HG03175 (cell line): ENCODE data around the gene KCNJ6.
"Not testable (repeated sequence)": the region's sequence is repeated elsewhere in the genome, so short reads cannot be mapped to it uniquely, and the experiment has no call there.

Experiments
- ATAC-seq: cut with Tn5 transposase; IDR thresholded peaks from one replicate; pipeline ENCODE4 v1.9.1; 2021; ENCODE audit warnings: mild to moderate bottlenecking, moderate library complexity; ENCODE audit not compliant: unreplicated experiment

Gene KCNJ6

DNA sequence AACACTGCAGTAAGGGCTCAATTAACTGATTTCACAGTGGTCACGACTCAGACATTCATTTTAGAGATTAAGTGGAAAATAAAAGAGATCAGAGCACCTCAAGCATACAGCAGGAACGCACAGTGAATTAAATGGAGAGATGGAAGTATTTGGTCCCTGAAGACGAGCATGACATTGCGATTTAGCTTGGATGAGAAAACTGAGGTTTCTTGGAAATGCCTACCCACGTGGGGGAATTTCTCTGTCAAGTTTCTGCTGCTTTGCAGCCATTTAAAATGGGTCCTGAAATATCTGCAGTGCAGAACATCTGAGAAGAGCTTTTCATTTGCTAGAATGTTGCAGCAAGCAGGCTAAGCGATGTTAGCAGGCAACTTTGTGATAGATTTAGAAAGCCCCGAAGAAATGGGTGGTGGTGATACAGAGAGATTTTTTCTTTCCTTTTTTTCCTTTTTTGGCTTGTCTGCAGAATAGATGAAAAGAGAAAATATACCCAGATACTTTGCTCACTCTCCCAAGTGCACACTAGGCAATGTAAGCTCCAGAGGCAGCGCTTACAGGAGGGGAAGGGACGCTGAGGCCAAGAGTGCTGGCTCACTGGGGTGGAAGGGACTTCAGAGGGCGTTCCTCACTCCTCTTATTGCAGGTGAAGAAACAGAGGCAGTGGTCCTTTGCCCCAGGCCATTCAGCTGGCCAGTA is 258.0 kb downstream of the KCNJ6 start:
- ATAC-seq, result no peak

DNA sequence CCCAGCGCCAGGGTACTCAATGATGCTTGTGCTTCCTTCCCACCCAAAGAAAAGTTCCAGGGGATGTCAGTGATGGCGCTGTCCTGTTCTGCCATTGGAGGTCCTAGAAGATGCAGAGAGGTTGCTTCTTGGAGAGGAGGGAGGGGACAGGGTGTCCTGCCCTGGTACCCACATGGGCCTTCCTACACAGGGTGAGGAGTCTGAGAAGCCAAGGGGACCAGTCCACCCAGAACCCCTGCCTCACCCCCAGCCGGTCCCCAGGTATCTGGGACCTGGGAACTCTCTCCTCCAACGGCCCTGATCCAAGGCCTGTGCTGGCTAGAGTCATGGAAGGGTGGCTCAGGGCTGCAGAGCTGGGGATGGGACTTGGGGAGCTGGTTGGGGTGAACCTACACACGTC is 259.4 kb downstream of the KCNJ6 start:
- no peak for ATAC-seq

DNA sequence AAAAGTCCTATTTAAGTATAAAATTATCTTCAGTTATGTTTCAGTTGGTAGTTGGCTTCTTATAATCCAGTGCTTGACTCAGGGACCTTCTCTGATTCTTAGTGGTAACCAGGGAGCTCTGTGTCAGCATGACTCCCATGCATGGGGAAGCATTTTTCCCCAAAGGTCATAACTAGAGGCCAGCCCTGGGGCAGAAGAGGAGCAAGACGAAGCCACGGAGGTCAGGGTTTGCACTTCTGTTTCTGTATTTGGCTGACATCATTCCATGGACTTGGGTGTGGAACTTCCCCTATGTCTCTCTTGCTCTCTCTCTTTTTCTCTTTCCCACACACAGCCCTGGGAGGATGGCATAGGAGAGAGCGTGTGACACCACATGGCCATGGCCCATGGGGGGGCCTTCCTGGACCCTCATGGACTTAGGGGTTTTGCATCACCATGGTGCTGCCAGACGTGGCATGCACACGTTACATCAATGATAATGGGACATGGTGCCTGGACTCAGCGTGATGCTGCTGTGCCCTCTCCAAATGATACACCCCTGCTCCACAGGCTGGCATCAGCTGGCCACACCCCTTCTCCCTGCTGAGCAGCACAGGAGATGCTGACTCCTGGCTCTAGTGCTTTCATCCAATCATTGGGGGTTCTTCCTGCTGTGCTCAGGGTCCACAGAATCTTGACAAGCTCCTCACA is 260.5 kb downstream of the KCNJ6 start:
- ATAC-seq, result no peak

DNA sequence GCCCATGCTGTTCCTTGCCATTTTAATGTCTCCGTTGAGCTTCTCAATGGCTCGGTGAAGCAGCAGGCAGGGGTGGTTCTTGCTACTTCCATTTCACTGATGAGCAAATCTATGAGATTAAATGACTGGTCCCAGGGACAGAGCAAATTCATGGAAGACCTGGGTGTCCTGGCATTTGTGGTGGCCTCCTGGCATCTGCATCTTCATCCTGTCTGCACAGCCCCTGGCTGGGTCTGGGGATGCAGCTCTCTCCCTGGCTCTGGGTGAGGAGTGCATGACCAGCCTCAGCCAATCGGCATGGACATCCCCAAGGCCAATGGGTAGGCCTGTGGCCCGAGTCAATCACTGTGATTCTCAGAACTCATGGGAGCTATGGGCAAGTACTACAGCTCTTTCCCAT is 261.7 kb downstream of the KCNJ6 start:
- no peak for ATAC-seq

DNA sequence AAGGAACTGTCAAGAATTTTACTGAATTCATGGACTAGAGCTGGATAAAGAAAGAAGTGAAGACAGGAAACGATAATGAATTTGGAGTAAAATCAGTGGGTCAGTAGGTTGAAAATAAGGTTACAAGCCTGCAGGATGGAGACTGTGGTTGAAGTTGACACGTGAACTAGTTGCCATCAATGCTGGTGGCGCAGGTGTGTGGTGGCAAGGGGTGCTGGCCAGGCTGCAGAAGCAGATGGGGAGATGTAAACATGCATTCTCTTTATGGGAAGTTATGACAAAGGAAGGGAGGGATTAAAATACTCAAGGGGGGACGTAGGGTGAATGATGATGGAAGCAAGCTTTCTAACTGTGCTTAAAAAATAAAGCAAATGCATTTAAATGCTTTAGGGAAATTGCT is 263.1 kb downstream of the KCNJ6 start:
- ATAC-seq, result no peak

DNA sequence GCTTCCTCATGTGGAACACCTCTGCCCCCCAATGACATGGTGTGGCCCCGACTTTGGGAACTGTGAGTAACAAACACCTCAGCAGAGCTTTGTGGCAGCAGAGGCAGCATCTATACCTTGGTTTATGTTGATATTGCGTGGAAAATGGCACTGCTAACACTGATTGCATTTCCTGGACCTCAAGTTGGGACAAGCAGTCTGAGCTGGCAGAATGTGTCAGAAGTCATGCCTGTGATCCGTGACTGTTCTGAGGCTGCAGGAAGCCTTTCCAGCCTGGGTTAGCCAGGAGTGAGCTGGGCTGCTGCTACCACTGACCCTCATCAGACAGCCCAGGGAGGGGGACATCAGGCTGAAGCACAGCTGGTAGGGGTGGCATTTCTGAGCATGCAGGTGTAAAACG is 268.5 kb downstream of the KCNJ6 start:
- no peak for ATAC-seq

DNA sequence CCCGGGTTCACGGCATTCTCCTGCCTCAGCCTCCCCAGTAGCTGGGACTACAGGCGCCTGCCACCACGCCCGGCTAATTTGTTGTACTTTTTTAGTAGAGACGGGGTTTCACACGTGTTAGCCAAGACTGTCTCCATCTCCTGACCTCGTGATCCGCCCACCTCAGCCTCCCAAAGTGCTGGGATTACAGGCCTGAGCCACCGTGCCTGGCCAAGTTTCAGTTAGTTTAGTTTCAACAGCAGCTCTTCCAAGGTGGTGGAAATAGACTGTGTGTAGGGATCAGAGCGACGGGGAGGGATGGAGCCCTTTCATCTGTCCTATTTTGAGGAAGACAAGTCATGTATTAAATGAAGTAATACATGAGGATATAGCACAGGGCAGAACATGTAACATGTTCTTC is 269.5 kb downstream of the KCNJ6 start:
- ATAC-seq, result not testable (repeated sequence)

DNA sequence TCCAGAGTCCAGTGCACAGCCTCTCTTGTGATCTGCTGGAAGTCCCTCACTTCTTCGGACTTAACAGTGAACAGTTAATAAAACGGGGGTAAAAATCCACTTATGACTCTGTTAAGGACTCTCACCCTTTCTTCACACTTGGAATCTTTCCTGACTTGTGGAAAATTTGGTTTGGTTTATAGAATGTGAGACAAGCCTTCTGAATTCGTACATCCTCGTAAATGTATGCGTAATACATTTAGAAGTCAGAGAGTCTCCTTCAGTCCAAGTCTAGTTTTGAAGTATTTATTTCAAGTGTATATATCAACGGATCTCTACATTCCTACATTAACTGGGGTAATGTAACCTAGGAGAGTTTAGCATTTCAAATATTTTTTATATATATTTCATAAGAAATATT is 270.4 kb downstream of the KCNJ6 start:
- no peak for ATAC-seq

DNA sequence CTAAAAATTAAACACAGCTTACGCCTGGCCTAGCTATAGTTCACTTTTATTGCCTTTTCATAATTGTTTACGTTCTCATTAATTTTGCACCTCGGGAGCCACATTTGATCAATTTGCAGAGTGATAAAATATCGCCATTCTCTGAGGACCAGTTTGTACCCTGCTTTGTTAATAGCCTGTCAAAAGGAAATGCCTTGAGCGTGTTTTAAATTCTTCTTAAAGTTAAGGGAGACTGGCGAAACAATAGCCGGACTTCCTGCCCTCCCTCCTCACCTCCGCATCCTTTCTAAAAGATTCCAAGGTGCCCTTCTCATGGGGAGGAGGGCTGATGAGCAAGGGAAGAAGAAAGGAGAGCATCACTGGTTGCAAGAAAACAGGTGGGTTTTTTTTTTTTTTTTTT is 271.6 kb downstream of the KCNJ6 start:
- no peak for ATAC-seq

DNA sequence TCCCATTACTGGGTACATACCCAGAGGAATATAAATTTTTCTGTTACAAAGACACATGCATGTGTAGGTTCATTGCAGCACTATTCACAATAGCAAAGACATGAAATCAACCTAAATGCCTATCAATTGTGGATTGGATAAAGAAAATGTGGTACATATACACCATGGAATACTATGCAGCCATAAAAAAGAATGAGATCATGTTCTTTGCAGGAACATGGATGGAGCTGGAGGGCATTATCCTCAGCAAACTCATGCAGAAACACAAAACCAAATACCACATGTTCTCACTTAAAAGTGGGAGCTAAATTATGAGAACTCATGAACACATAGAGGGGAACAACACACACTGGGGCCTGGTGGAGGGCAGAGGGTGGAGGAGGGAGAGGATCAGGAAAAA is 272.4 kb downstream of the KCNJ6 start:
- ATAC-seq, result not testable (repeated sequence)

DNA sequence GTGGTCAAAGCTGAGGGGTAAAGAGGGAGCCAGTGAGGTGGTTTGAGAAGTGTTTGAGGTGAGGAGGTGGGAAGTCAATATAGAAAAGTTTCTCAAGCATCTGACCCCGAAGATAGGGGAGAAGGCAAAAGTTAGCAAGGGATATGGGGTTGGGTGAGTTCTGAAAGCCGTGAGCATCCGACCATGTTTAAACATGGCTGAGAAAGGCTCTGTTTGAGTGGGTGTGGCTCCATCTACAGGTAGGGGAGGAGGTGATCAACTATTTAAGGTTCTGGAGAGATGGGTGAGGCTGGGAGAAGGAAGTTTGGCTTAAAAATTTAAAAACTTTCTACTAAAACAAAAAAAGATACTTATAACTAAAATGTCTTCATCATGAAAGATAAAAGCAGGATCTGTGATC is 273.8 kb downstream of the KCNJ6 start:
- no peak for ATAC-seq

DNA sequence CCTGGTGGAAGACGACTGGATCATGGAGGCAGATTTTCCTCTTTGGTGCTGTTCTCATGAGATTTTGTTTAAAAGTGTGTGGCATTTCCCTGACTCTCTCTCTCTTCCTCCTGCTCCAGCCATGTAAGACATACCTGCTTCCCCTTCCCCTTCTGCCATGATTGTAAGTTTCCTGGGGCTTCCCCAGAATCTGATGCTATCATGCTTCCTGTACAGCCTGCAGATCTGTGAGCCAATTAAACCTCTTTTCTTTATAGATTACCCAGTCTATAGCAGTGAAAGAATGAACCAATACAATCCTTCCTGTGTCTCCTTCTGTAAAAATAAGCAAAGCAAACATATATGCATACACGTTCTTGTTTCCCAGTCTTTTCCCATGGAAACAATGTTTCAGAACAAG is 276.5 kb downstream of the KCNJ6 start:
- ATAC-seq, result no peak

DNA sequence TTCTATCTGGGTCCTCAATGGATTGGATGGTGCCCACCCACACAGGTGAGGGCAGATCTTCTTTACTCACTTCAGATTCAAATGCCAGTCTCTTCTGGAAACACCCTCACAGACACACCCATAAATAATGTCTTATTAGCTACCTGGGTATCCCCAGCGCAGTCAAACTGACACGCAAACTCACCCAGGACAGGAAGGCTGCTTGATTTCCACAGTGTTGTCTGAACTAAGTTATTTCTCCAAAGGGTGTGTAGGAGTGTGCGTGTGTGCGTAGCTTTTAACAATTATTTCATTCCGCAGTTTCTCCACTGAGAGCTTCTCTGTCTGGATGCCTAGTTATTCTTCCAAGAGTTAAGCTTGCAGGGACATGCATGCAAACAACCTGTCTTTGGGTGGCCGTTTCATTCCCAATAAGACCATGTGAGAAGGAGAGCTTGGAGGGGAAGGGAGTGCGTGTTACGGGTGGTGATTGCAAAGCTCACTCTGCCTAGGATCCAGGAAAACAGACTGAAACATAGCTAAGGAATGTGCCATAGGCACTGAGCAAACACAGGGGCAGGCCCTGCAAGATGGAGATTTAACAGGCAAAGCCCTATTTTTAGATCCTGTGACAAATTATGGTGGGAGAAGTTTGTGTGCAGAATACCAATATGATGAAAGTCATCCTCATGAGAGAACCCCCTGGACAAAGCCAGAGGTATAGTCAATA is 280.0 kb downstream of the KCNJ6 start:
- ATAC-seq, result no peak

DNA sequence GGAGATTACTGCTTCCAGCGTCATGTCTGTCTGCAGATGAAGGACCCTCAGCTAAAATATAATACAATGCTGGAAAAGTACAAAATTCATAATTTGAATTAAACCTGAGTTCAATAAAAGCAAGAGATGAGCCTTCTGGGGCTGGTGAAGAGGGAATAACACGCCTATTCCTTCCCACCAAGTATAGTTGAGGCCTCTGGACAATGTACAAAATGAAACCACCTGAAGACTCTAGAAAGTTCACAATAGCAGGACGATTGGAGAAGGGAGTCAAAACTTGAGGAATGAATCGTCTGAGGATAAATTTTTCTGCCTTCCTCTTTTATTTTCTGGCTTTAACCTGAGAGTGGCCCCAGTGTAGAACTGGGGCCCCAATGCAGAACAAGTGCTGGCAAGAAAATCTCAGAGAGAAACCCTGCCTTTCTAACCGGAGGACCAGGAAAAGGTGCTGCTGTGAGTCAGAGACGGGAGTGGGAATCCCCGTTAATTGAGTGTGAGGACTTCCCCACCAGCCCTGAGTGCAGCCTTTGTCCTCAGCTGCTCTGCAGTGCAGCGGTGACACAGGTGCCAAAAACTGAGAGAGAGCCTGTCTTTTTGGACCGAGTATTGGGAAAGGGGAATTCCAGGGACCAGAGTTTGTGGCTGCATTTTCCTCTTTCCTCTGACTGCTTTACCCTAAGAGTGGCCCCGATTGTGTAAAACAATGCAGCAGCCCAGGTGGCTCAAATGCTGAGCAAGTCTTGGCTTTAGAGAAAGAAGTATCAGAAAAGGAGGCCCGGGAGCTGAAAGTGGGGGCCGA is 284.7 kb downstream of the KCNJ6 start:
- ATAC-seq, result no peak

DNA sequence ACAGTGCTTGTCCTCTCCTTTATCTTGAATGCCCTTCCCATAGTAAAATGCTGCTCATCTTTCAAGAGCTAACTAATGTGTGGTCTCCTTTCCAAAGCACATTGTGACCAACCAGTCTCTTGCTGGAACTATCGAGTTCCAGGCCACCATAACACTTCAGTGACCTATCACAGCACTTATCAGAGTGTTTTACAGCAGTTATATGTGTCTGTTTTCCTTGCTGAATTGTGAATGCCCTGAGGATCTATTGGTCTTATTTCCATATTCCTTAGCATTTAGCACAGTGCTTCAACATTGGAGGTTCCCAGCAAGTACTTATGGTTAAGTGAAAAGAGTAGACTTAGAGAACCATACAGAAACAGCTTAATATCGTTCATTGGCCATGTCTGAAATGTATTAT is 285.4 kb downstream of the KCNJ6 start:
- no peak for ATAC-seq

DNA sequence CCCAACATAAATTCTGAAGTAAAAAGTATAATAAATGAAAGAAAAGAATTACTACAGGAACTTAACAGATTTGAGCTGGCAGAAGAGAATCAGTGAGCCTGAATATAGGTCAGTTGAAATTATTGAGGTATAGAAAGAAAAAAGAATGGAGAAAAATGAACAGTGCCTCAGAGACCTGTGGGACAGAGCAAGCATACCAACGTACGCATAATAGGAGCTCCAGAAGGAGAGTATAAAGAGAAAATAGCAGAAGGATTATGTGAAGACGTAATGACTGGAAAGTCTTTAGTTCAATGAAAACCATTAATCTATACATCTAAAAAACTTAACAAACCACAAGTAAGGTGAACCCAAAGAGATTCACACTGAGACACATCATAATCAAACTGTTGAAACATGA is 287.9 kb downstream of the KCNJ6 start:
- no peak for ATAC-seq

DNA sequence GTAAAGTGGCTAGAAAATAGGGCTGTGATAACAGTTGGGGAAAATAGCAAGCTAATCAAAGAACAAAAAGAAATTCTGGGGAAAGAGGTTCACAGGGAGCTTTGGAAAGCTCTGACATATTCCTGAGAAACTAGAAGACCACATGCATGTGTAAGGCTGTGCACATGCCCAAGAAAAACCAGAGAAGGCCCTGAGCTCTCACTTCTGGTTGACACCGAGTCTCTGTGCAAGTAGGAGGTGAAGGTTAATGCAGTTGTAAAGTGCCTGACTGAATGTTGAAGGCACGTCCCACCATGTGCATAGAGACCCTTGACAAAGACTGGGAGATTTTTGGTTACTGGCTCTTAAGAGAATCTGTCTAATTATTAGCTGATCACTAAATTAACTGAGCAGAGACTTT is 288.7 kb downstream of the KCNJ6 start:
- ATAC-seq, result no peak

DNA sequence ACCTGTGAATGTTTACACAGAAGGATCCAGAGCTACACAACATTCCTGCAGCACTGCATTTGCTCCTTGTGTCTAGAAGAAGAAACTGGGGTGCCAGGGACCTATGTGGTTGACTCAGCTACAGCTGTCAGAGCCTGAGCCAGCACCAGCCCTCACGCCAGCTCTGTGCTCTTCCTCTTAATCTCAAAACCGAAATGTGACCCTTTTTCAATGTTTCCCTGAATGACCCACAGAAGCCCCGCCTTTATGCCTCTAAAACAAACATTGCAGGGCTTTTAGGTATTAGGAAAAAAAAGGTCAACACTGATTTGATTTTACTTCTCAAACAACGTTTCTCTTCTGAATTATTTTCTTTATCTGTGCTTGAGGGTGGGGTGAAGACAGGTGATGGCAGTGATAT is 289.2 kb downstream of the KCNJ6 start:
- no peak for ATAC-seq

DNA sequence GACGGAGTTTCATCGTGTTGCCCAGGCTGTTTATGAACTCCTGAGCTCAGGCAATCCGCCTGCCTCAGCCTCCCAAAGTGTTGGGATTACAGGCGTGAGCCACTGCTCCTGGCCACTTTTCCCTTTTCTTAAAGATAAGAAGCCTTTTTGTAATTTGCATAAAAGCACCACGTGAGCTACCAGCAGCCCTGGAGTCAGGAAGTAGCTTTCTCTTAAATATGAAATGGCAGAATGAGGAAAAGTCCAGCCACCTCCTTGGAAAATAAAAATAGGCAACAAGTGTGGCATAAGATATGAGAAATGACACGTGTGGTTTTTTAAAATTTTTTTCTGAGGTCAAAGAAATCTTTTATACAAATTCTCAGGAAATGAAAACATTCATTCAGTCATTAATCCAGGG is 289.9 kb downstream of the KCNJ6 start:
- ATAC-seq, result no peak

DNA sequence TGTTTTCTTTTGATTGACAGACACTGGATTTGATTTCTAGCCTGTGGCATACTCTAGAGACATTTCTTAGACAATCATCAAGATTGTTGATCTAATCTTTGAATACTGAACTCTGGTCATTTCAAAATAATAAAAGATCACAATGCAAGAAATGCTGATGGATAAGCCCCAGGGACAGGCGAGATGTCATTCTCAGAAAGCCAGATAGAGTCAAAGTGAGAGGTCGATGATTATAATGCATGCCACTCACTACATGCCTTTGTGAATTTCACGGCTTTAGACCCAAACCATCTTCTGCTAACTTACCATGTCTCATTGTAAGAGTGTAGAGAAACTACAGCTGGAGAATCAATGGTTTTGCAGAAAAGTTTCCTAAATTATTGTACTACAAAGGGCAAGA is 292.6 kb downstream of the KCNJ6 start:
- ATAC-seq, result no peak

DNA sequence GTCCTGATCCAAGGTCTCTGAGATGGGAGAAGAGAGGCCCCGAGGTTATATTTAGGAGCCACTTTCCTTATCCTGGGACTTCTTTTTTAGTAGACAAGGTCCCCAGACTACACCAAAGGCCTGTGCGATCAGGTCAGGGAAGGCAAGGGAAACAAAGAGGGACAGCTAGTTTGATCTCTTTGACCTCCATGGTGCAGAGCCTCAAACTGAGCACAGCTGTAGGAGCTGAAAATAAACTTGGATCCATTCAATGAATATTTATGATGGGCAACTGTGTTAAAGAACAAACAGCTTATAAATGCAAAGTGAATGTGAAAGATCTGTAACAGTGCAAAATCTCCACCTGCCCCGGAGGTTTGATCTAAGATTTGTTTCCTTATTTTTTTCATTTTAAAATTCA is 293.1 kb downstream of the KCNJ6 start:
- no peak for ATAC-seq
